ENCODE results near the gene MCU. TPM values are rescaled to one million over a fixed set of nuclear protein-coding genes. Genes with fewer than 3 reads are reported as not detected.

MCU gene
- total and polyA plus RNA-seq, 10 of the 15 experiments (the other 5 are each of a cell fraction or from before 2014, with no cell fraction given): 5.1 to 49.1 (median 17.9) TPM

DNA sequence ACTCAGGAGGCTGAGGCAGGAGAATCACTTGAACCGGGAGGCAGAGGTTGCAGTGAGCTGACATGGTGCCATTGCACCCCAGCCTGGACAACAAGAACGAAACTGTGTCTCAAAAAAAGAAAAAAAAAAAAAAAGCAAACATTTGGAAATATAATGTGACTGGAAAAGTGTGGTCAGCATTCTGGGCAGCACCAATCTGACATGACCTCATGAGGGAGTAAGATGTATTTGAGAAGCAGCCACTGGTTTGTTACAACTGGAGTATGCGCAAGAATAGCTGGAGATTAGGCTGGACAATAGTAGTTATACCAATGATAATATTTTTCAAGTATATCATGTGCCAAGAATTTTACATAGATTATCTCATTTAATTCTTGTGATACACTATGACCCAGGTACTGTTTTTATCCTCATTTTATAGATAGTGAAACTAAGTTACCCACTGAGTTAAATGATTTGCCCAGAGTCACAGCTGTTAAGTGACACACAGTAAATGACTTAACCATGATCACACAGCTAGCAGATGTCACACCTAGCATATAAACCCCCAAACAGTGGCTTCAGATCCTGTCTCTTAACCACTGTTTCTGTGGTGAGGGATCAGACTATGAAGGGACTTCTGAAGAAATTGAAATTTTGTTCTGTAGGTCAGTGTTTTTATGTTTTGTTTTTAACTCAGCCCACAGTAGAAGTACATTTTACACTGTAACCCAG, 11.1 kb downstream of the MCU start:
- ATAC-seq: peak; percentile 94
- ChIA-PET POLR2A (interaction anchor here (0.5 to 0.6 kb wide), 2 partner anchors 22 to 375 kb away, joined by 3 read pairs; no protein-coding TSS in a partner anchor), SMC1A (ENCODE audit: uncharacterized antibody, unreplicated experiment) (interaction anchor here (0.5 to 1.0 kb wide), 4 partner anchors 8 to 58 kb away, joined by 3 to 4 read pairs (median 4); no protein-coding TSS in a partner anchor), CTCF (interaction anchor here (0.6 to 0.7 kb wide), 3 partner anchors 19 to 1349 kb away, joined by 3 to 4 read pairs (median 3); no protein-coding TSS in a partner anchor), RAD21 (ENCODE audit: unreplicated experiment) (interaction anchor here (1.2 to 1.9 kb wide), 2 partner anchors 9 to 11 kb away, joined by 3 to 4 read pairs; partner anchors contain the start of gene MCU)
- Histone ChIP-seq H3K36me3 (ENCODE audit: control insufficient read depth in 2 of 2, insufficient read depth in 2 of 2, low read length in 1 of 2) (no peaks in the 10 kb centered on the region), H3K27me3 (replicated peaks in 1 of 2; ENCODE audit: control insufficient read depth in 2 of 2, insufficient read depth in 2 of 2, low read length in 1 of 2) (no peaks in the 10 kb centered on the region), H3K9ac (ENCODE audit: control insufficient read depth, insufficient read depth, low read length) (no peak overlapping the region), H3K4me2 (ENCODE audit: control insufficient read depth, insufficient read depth) (no peak overlapping the region), H2AFZ (ENCODE audit: control insufficient read depth, low read depth, low read length) (no peak overlapping the region), H3K9me3 (replicated peaks; ENCODE audit: control insufficient read depth, insufficient read depth, low read length) (no peaks in the 10 kb centered on the region), H3K4me3 (no peak overlapping the region), H3K79me2 (ENCODE audit: control insufficient read depth, insufficient read depth, low read length) (no peaks in the 10 kb centered on the region; the same call in none of the 2 replicates), H4K20me1 (ENCODE audit: control insufficient read depth, insufficient read depth) (no peaks in the 10 kb centered on the region), H3K27ac (ENCODE audit: control insufficient read depth, insufficient read depth) (no peak overlapping the region), H3K4me1 (ENCODE audit: control insufficient read depth, insufficient read depth, low read length) (no peaks in the 10 kb centered on the region)
- intact Hi-C loops (cut with micrococcal nuclease; ENCODE audit: unreplicated experiment): no loop called here
- in situ Hi-C loops (cut with MboI): no loop called here
- peak; percentile 72 for FAIRE-seq
- DNase-seq (ENCODE audit: low read depth, low spot score): no peak
- 98% methylated on average over 3 of the region's 3 CpGs for WGBS (ENCODE audit: insufficient coverage, insufficient replicate concordance, low lambda C conversion rate, missing lambda C conversion rate)
- TSS peak; percentile 41 for BruUV-seq (replicated peaks)
- TF ChIP-seq, protein P1, sequence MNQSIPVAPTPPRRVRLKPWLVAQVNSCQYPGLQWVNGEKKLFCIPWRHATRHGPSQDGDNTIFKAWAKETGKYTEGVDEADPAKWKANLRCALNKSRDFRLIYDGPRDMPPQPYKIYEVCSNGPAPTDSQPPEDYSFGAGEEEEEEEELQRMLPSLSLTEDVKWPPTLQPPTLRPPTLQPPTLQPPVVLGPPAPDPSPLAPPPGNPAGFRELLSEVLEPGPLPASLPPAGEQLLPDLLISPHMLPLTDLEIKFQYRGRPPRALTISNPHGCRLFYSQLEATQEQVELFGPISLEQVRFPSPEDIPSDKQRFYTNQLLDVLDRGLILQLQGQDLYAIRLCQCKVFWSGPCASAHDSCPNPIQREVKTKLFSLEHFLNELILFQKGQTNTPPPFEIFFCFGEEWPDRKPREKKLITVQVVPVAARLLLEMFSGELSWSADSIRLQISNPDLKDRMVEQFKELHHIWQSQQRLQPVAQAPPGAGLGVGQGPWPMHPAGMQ (IDR thresholded peaks at IDR 0.05; ENCODE audit: borderline replicate concordance): no peak
- TF ChIP-seq ATF7 (IDR thresholded peaks at IDR 0.05; ENCODE audit: low read depth): peak; percentile 46; the same call in 1 of the 2 replicates

DNA sequence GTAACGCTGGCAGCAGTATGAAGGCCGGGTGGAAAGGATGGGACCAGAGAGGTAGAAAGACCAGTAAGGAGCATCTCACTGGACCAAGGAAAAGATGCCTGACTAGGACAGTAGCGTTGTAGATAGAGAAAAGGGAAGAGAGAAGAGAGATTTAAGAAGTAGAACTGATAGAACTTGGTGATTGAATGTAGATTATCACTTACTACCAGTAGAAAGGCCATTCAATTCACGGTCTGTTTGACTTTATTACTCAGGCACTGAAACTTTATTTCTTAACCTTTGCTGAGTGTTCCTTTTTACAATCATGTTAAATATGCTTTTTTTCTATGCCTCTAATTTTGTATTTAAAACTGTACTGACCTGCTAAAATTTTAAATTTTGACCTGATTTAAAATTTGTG, 12.2 kb downstream of the MCU start:
- FAIRE-seq (no peak), ATAC-seq (no peak), DNase-seq (ENCODE audit: low read depth, low spot score) (no peak)
- no TSS peak for BruUV-seq (replicated peaks)
- Histone ChIP-seq H3K9me3 (replicated peaks; ENCODE audit: control insufficient read depth, insufficient read depth, low read length) (no peaks in the 10 kb centered on the region), H3K4me2 (ENCODE audit: control insufficient read depth, insufficient read depth) (no peak overlapping the region), H2AFZ (ENCODE audit: control insufficient read depth, low read depth, low read length) (no peak overlapping the region), H3K36me3 (ENCODE audit: control insufficient read depth in 2 of 2, insufficient read depth in 2 of 2, low read length in 1 of 2) (no peaks in the 10 kb centered on the region), H3K79me2 (ENCODE audit: control insufficient read depth, insufficient read depth, low read length) (no peaks in the 10 kb centered on the region), H3K27me3 (replicated peaks in 1 of 2; ENCODE audit: control insufficient read depth in 2 of 2, insufficient read depth in 2 of 2, low read length in 1 of 2) (no peaks in the 10 kb centered on the region), H4K20me1 (ENCODE audit: control insufficient read depth, insufficient read depth) (no peaks in the 10 kb centered on the region), H3K9ac (ENCODE audit: control insufficient read depth, insufficient read depth, low read length) (no peak overlapping the region), H3K4me3 (no peak overlapping the region), H3K27ac (ENCODE audit: control insufficient read depth, insufficient read depth) (no peak overlapping the region), H3K4me1 (ENCODE audit: control insufficient read depth, insufficient read depth, low read length) (no peaks in the 10 kb centered on the region)
- RAD21 ChIA-PET (ENCODE audit: unreplicated experiment): interaction anchor here (1.2 to 1.9 kb wide), 2 partner anchors 10 to 13 kb away, joined by 3 to 4 read pairs; partner anchors contain the start of gene MCU
- SMC1A ChIA-PET (ENCODE audit: uncharacterized antibody, unreplicated experiment): no interaction called here
- in situ Hi-C loops (cut with MboI) (no loop called here), intact Hi-C loops (cut with micrococcal nuclease; ENCODE audit: unreplicated experiment) (no loop called here)
- CTCF ChIA-PET: interaction anchor here (0.8 kb wide), 1 partner anchor 1830 kb away, joined by 4 read pairs; no protein-coding TSS in a partner anchor
- WGBS (ENCODE audit: insufficient coverage, insufficient replicate concordance, low lambda C conversion rate, missing lambda C conversion rate): 98% methylated on average over 4 of the region's 4 CpGs
- TF ChIP-seq, protein P2, sequence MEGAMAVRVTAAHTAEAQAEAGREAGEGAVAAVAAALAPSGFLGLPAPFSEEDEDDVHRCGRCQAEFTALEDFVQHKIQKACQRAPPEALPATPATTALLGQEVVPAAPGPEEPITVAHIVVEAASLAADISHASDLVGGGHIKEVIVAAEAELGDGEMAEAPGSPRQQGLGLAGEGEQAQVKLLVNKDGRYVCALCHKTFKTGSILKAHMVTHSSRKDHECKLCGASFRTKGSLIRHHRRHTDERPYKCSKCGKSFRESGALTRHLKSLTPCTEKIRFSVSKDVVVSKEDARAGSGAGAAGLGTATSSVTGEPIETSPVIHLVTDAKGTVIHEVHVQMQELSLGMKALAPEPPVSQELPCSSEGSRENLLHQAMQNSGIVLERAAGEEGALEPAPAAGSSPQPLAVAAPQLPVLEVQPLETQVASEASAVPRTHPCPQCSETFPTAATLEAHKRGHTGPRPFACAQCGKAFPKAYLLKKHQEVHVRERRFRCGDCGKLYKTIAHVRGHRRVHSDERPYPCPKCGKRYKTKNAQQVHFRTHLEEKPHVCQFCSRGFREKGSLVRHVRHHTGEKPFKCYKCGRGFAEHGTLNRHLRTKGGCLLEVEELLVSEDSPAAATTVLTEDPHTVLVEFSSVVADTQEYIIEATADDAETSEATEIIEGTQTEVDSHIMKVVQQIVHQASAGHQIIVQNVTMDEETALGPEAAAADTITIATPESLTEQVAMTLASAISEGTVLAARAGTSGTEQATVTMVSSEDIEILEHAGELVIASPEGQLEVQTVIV (IDR thresholded peaks at IDR 0.05; ENCODE audit: borderline replicate concordance, partially characterized antibody): no peak
- POLR2A ChIA-PET: no interaction called here

All from GM12878 (cell line).